Panc1 (cell line): ENCODE data around the gene SLCO4A1.

Experiments
- POLR2AphosphoS5 ChIP-seq: IDR thresholded peaks from 2 replicates; pipeline ENCODE4 v1.6.1; 2012; ENCODE audit warnings: mild to moderate bottlenecking, low read depth, low read length, moderate library complexity
- TCF7L2 ChIP-seq: IDR thresholded peaks from 2 replicates; pipeline ENCODE4 v1.6.1; 2011; ENCODE audit warnings: mild to moderate bottlenecking, low read depth, low read length, inconsistent platforms
- TF ChIP-seq, protein P1 (sequence below): fragments of 450-650 bp; IDR thresholded peaks from 2 replicates; pipeline ENCODE4 v1.5.1; 2017; ENCODE audit warnings: mild to moderate bottlenecking

DNA sequence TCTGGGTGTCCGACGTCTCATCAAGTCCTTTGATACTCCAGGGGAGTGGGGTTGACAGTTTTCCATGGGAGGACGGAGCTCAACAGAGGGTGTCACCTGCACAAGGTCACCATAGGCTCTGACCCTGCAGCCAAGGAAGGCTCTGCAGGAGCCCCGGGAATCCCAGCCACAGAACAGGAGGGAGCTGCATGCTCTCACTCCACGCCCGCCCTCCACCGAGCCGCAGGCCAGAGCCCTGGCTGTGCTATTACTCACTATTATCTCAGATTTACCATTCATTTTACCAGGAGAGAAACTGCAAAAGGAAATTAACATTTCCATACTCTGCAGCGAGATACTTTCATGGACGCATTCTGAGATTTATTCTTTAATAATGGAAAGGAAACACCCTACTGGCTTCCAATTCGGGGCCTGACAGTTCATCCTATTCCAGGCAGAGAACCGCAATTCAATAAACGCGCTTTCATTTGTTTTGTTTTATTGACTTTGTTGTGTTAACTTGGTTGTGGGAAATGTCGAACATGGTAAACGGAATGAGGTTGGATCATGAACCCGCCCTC is 48.0 kb downstream of the SLCO4A1 start:
- TF ChIP-seq TCF7L2 (no peak), POLR2AphosphoS5 (no peak)
- TF ChIP-seq, protein P1, sequence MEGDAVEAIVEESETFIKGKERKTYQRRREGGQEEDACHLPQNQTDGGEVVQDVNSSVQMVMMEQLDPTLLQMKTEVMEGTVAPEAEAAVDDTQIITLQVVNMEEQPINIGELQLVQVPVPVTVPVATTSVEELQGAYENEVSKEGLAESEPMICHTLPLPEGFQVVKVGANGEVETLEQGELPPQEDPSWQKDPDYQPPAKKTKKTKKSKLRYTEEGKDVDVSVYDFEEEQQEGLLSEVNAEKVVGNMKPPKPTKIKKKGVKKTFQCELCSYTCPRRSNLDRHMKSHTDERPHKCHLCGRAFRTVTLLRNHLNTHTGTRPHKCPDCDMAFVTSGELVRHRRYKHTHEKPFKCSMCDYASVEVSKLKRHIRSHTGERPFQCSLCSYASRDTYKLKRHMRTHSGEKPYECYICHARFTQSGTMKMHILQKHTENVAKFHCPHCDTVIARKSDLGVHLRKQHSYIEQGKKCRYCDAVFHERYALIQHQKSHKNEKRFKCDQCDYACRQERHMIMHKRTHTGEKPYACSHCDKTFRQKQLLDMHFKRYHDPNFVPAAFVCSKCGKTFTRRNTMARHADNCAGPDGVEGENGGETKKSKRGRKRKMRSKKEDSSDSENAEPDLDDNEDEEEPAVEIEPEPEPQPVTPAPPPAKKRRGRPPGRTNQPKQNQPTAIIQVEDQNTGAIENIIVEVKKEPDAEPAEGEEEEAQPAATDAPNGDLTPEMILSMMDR: no peak
